Measurements from ENCODE around the gene DENND10. TPM values are rescaled to one million over a fixed set of nuclear protein-coding genes. Genes with fewer than 3 reads are reported as not detected.
A peak's percentile ranks its signal among the peaks of the same experiment; 100 is the strongest.

Gene DENND10
- total RNA-seq, 2 donors from 2014 or later: 31.2 to 42.4 TPM

- Histone ChIP-seq H3K27me3 (replicated peaks; ENCODE audit: insufficient read depth) (no peaks in the 10 kb centered on the region), H3K36me3 (peaks cover 0 to 13% of the 10 kb centered on the region in 2 donors), H3K4me1 (replicated peaks) (no peaks in the 10 kb centered on the region), H3K9me3 (no peaks in the 10 kb centered on the region), H3K4me3 (no peak overlapping the region), H3K27ac (no peak overlapping the region)
- TF ChIP-seq CTCF (IDR thresholded peaks at IDR 0.05) (no peak), POLR2AphosphoS5 (IDR thresholded peaks at IDR 0.05) (no peak), POLR2A (IDR thresholded peaks at IDR 0.05) (no peak)
- WGBS: 70% methylated on average over 7 of the region's 8 CpGs
- no peak for DNase-seq (ENCODE audit: low spot score)
- intact Hi-C loops (cut with DNase I): no loop called here
Observed at GRCh38 chr10:119159332-119159731, 55.4 kb downstream of the DENND10 start.

GRCh38 chr10:119161680-119162451 lies 58.0 kb downstream of the DENND10 start:
- intact Hi-C loops (cut with DNase I): no loop called here
- H3K4me3 ChIP-seq: no peak overlapping the region
- no peaks in the 10 kb centered on the region for H3K4me1 ChIP-seq (replicated peaks)
- DNase-seq (ENCODE audit: low spot score): no peak
- 63% methylated on average over 11 of the region's 11 CpGs for WGBS
- no peaks in the 10 kb centered on the region for H3K27me3 ChIP-seq (replicated peaks; ENCODE audit: insufficient read depth)
- H3K9me3 ChIP-seq: no peaks in the 10 kb centered on the region
- H3K27ac ChIP-seq: no peak overlapping the region
- TF ChIP-seq POLR2AphosphoS5 (IDR thresholded peaks at IDR 0.05) (no peak), CTCF (IDR thresholded peaks at IDR 0.05) (no peak), POLR2A (IDR thresholded peaks at IDR 0.05) (no peak)
- peaks cover 0 to 1% of the 10 kb centered on the region in 2 donors for H3K36me3 ChIP-seq

- intact Hi-C loops (cut with DNase I): no loop called here
- H3K27me3 ChIP-seq (replicated peaks; ENCODE audit: insufficient read depth): no peaks in the 10 kb centered on the region
- no peak for TF ChIP-seq POLR2A (IDR thresholded peaks at IDR 0.05)
- no peak for TF ChIP-seq CTCF (IDR thresholded peaks at IDR 0.05)
- no peak for TF ChIP-seq POLR2AphosphoS5 (IDR thresholded peaks at IDR 0.05)
Observed at GRCh38 chr10:119162452-119163092, 58.7 kb downstream of the DENND10 start.

GRCh38 chr10:119165171-119166117 lies 61.5 kb downstream of the DENND10 start, which contains the start of gene SFXN4:
TSS of gene SFXN4 (minus strand) at chr10:119165714. CDS start at chr10:119165647, 67 bp downstream.
- DNase-seq (ENCODE audit: low spot score): peak; percentile 67

More at GRCh38 chr10:119162452-119163092, 58.7 kb downstream of the DENND10 start:
- Histone ChIP-seq H3K27ac (no peak overlapping the region), H3K9me3 (no peaks in the 10 kb centered on the region), H3K4me1 (replicated peaks) (no peaks in the 10 kb centered on the region), H3K4me3 (no peak overlapping the region), H3K36me3 (no peaks in the 10 kb centered on the region)
- no peak for DNase-seq (ENCODE audit: low spot score)
- 97% methylated on average over 5 of the region's 5 CpGs for WGBS

More at GRCh38 chr10:119165171-119166117, 61.5 kb downstream of the DENND10 start, which contains the start of gene SFXN4:
- H3K27ac ChIP-seq: peak within 1 kb of the TSS; percentile 86 to 92
- no peaks in the 10 kb centered on the region for H3K27me3 ChIP-seq (replicated peaks; ENCODE audit: insufficient read depth)
- under 1% methylated on average over 79 of the region's 90 CpGs for WGBS
- intact Hi-C loops (cut with DNase I): no loop called here
- H3K36me3 ChIP-seq: peaks cover 0 to 13% of the 10 kb centered on the region in 2 donors
- TF ChIP-seq CTCF (IDR thresholded peaks at IDR 0.05) (peak in 1 of 4 experiments; percentile 5), POLR2AphosphoS5 (IDR thresholded peaks at IDR 0.05) (peak; percentile 9), POLR2A (IDR thresholded peaks at IDR 0.05) (peak; percentile 58)
- H3K4me3 ChIP-seq: peak within 1 kb of the TSS; percentile 78 to 88
- no peaks in the 10 kb centered on the region for H3K9me3 ChIP-seq
- no peaks in the 10 kb centered on the region for H3K4me1 ChIP-seq (replicated peaks)
